ENCODE measurements around the gene YAE1. TPM values are rescaled to one million over a fixed set of nuclear protein-coding genes. Genes with fewer than 3 reads are reported as not detected.
"Not testable (repeated sequence)": the region's sequence is repeated elsewhere in the genome, so short reads cannot be mapped to it uniquely, and the experiment has no call there.

The YAE1 gene, protein sequence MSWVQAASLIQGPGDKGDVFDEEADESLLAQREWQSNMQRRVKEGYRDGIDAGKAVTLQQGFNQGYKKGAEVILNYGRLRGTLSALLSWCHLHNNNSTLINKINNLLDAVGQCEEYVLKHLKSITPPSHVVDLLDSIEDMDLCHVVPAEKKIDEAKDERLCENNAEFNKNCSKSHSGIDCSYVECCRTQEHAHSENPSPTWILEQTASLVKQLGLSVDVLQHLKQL
- 13.1 and 18.3 TPM in 2 replicates for total RNA-seq

DNA sequence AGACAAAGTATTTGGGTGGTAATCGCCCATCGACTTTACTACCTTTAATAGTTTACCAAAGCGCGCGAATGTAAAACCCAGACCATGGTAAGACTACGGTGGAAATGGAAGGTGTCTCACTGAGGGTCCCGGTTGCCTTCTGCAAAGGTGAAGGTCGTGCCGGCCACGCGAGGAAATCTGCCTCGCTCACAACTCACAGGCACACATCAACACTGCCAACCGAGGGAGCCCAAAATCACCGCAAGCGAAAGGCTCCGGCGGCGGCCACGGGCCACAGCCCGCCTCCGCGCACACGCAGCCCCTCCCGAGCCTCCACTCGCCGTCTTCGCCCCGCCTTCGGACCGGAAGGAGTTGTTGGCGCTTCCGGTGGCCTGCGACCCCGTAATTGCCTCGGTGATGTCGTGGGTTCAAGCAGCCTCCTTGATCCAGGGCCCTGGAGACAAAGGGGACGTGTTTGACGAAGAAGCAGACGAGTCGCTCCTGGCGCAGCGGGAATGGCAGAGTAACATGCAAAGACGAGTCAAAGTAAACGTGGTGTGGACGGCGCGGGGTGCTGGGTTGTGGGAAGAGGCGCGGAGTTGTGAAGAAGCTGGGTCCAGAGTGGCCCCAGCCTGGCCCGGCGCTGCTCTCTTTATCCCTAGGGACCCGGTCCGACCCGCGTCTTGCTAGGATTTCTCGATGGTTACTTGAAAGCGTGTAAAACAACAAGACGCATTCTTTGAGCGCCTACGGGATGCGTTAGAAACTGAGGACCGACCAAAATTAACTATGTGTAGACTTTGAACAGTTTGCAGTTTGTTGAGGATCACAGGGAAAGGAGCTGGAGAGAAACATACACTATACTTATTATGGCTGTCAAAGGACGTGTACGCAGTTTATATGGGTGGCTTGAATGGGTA, at the start of gene YAE1:
TSS of gene YAE1 (plus strand) at position 382 of the 899 bp plus-strand sequence. CDS start at position 397, 15 bp downstream.
- peak; percentile 57 to 74 for DNase-seq (ENCODE audit: low read depth in 2 of 2)

DNA sequence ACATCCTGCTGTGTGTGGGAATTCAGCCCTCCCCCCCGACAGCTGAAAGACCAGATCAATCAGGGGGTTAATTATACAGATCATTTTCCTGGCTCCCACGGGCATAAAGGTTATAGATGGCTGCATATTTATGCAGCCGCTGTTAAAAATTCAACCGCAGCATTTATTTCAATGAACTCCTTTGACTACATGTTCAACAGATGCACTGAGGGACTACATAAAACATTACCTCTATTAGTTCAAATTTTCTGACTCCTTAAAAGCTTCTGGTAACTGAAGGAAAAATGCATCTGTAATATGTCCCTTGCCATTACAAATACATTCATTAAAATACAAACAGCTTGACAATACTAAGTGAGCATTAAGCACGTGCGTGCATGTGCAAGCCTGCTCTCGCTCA, 49.7 kb upstream of the YAE1 start:
- DNase-seq (ENCODE audit: low read depth in 2 of 2): no peak

DNA sequence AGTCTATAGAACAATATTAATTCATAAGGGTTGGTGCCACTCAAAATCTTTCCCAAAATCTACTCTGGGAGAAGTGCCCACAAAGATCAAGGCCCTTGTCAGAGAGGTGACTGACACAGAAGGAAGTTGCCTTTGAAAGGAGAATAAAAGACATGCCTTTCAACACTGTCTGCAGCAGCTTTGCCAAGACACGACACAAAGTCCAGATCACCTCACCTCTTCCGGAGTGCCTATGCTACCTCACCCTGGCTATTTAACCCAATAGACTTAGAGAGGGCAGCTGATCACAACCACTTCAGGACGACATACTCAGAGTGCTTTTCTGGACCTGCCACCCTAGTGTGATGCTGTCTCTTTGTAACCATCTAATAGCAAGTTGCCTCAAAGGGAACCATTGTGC, 49.0 kb upstream of the YAE1 start:
- no peak for DNase-seq (ENCODE audit: low read depth in 2 of 2)

DNA sequence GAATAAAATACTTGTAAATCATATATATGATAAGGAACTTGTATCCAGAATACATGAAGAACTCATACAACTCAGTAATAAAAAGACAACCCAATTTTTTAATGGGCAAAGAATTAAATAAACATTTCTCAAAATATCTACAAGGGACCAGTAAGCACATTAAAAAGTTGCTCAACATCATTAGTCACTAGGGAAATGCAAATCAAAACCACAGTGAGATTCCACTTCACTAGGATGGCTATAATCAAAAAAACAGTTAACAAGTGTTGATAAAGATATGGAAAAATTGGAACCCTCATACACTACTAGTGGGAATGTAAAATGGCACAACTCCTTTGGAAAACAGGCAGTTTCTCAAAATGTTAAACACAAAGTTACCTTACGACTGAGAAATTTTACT, 40.3 kb upstream of the YAE1 start:
- no peak for DNase-seq (ENCODE audit: low read depth in 2 of 2)

DNA sequence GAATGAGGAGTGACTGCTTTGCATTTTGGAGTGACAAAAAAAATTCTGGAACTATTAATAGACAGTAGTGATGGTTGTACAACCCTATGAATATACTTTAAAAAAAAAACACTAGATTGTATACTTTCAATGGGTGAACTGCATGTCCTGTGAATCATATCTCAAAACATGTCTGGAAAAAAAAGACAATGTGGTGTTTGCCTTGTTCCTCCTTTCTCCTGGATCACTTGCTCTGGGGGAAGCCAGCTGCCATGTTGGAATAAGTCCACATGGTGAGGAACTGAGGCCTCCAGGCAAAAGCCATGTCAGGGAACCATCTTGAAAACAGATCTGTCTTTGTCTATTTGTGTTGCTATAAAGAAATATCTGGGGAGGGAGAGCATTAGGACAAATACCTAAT, 39.5 kb upstream of the YAE1 start:
- DNase-seq (ENCODE audit: low read depth in 2 of 2): no peak

DNA sequence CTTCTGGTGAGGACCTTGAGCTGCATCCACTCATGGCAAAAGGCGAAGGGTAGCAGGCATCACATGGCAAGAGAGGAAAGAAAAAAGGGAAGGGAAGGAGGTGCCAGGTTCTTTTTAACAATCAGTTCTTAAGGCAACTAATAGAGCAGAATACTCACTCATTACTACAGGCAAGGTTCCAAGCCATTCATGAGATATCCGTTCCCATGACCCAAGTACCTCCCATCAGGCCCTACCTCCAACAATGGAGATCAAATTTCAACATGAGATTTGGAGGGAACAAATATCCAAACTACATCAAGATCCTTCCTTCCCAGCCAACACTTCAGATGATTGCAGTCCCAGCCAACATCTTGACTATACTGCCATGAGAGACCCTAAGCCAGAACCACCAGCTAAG, 38.9 kb upstream of the YAE1 start:
- DNase-seq (ENCODE audit: low read depth in 2 of 2): peak; percentile 12 to 29

DNA sequence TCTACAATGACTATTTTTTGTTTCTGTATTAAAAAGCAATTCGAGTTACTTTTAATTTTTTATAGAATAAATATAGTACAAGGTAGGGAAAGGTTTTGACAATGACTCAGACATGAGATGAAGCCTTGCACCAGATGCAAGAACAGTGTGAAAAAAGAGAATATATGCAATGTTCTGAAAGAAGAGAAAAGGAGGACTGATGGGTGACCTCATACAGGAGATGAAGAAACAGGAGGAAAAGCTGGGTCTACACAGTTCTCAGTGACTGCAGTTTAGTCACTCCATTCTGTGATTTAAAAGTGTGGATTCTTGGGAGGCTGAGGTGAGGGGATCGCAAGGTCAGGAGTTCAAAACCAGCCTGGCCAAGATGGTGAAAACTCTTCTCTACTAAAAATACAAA, 38.3 kb upstream of the YAE1 start:
- DNase-seq (ENCODE audit: low read depth in 2 of 2): no peak

DNA sequence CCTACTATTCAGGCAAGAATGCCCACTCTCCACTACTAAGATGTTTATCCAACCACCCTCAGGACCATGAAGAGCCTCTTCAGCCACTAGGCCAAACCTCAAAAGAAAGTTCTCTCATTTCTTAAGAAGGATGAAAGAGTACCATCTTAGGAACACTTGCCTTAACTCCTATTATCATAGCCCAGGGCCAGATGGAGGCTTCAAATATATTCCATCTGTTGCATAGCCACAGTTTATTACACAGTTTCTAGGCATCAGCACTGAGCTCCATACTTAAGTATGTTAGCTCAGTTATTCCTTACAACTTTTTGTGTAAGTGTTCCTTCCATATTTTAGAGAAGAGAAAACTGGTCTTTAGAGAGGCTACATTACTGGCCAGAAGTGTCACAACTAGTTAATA, 37.4 kb upstream of the YAE1 start:
- DNase-seq (ENCODE audit: low read depth in 2 of 2): no peak

DNA sequence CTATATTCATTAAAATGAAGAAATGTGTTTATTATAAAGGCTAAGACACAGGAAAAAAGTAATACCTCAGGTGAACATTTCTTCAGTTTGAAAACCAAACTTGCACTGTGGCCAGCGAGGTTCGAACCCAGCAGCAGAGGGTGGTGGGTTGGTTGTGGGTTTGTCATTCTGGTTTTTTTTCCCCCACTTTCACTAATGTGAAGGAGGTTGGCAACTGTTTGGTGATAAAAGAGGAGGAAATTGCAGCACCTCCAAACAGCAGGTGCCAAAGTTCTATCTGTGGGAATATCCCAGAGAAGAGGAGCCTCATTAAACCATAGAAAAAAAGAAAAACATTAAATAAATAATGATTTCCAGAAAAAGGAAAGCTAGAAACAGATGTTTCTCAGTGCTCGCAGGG, 36.6 kb upstream of the YAE1 start:
- DNase-seq (ENCODE audit: low read depth in 2 of 2): no peak

DNA sequence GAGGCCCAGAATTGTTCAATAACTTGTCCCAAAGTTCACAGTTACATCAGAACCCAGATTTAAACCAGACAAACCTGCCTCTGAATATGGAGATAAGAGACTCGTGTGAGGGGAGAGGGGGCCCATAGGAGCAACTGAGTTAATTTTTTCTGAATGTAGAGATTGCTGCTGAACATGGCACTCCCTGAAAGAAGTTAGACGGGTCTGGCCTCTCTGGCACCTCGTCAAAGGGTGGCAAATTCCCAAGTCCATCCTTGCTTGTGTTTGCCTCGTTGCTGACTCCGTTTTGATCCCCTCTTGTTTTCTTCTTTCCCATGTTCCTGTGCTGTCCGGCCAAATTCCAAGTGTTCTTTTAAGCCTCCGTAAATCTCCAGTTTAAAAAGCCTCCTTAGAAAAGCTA, 35.2 kb upstream of the YAE1 start:
- DNase-seq (ENCODE audit: low read depth in 2 of 2): no peak

DNA sequence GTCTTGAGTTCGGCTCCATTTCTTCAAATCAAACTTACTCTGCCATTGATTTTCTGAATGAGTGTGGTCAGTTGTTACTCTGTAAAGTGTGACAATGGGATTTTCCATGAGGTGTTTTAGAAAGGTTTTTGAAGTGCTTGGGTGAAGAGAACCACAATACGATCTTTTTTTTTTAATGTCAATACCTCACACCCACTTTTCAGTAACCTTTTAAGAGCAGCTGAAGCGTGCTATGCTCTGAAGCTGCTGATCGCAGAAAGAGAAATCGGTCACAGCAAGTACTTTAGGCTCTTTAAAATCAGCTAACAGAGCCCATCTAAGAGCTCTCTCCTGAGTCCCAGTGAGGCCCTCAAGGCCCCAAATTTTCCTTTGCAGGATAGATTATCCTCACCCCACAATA, 34.4 kb upstream of the YAE1 start:
- no peak for DNase-seq (ENCODE audit: low read depth in 2 of 2)

DNA sequence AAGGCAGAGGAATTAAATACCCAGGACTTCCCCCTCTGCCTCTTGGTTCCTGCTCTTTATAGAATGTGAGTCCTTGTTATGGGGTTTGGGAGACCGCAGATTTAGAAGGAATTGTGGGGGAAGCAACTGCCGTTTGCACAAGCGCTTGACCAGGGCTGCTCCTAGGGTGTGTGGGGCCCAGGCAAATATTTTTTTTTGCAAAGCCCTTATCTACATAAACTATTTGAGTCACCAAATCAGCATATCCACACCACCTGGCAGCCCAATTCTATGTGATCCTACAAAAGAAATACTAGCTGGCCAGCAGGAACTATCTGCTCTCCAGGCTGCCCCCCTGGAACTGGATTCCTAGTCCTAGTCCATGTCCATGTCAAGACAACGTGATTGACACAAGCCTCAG, 33.4 kb upstream of the YAE1 start:
- no peak for DNase-seq (ENCODE audit: low read depth in 2 of 2)

DNA sequence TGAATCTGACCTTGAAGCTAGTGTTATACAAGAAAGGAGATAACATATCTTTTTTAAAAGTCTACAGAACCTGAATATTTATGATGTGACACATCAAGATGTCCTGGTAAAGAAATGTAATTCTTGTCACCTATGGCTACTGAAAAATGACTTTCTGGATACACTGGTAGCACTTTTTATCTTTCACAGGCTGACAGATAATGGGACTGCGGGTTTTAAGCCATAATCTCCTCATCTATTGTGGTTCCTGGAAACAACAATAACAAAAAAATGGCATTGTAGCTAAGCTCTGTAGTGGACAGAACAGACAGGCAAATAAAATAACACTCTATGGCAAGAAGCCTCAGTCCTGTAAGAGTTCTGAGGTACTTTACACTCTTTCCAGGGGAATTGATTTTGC, 31.6 kb upstream of the YAE1 start:
- no peak for DNase-seq (ENCODE audit: low read depth in 2 of 2)

DNA sequence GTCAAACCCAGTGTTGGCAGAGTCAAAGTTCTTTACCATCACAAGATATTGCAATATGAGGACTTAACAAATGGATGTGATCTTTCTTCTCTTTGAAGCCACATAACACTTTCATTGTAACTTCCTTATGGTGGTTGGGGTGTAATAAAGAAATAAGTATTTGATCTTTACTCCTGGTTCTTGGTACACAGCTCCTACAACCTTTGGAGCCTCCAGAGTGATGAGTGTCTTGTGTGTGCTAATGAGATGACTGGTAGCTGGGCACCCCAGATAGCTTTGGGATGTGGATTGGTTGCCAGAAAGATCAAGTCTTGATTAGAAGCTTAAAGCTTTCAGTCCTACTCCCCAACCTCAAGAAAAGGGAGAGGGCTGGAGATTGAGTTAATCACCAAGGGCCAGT, 31.1 kb upstream of the YAE1 start:
- DNase-seq (ENCODE audit: low read depth in 2 of 2): no peak

DNA sequence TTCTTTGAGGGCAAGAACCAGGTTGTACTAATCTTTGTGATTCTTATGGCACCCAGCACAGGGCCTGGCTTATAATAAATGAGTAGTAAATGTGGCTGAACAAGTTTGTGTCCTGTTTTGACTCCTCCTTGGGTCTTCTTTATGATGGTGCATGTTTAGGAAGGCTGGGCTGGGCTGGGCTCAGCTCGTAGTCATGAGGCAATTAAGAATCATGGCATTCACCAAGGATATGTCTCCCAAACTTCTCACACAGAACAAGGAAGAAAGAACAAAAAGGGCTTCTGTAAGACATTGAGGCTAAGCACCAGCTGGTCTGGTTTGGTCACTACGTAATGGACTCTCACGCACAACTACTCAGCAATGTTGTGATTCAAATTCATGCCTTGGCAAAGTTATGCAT, 30.5 kb upstream of the YAE1 start:
- DNase-seq (ENCODE audit: low read depth in 2 of 2): no peak

DNA sequence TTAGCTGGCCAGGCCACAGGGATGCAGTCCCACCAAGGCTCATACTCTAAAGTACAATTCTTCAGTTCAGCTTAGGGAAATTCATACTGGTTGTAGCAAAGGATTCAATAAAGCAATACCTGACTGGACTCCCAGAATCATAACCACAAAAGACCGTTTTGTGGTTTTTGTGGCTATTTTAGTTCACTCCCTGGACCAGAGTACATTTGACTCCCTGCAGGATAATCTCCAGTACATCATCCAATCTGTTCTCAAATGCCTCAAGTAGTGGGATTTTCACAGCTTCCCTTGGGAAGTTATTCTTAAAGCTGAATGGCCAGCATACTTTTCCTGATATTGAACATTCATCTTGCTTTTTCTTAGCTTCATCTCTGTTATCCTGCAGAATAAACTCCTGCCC, 29.3 kb upstream of the YAE1 start:
- no peak for DNase-seq (ENCODE audit: low read depth in 2 of 2)

DNA sequence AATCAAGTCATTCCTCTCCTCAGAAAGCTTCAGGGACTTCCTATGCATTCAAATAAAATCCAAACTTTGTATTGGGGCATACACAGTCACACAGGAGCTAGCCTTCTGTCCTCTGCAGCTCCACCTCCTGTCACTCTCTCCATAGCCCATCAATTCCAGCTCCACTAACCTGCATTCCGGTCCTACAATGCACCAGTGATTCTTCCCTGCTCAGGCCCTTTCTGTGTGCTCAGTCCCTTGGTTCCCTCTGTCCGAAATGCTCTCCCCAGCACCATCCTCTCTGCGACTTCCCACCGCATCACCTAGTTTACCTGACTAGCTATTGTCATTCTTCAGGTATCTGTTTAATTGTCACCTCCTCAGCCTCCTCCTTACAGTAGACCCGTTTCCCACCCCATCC, 26.4 kb upstream of the YAE1 start:
- DNase-seq (ENCODE audit: low read depth in 2 of 2): no peak

DNA sequence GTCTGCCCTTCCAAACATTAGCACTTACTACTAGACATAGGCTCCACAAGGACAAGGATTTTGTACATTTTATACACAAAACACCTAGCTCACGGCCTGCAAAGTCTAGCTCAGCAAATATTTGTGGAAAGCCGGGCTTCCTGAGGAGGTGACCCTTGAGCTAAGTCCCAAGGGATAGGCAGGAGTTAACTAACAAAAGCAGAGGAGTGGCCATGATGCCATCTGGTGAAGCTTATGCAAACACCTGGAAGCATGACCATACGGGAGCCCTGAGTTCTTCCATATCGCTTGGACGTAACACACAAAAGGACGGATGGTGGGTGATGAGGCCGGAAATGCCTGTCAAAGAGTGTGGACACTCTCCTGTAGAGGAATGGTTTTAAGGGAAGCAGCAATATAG, 25.9 kb upstream of the YAE1 start:
- no peak for DNase-seq (ENCODE audit: low read depth in 2 of 2)

DNA sequence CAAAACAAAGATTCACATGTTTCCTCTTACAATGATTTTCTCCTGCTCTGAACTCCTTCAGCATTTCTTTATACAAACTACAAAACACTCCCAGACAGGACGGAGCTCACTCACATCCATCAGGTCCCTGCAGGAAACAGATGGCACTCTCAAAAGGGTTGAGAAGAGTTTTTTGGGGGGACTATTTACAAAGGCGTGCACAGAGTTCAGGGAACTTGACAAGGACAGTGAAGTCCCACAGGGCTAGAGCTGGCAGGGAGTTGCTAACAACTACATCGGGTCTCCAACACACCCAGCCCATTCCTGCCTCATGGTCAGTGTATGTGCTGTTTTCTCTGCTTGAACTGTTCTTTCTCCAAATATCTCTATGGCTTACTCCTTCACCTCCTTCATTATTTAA, 24.7 kb upstream of the YAE1 start:
- no peak for DNase-seq (ENCODE audit: low read depth in 2 of 2)

DNA sequence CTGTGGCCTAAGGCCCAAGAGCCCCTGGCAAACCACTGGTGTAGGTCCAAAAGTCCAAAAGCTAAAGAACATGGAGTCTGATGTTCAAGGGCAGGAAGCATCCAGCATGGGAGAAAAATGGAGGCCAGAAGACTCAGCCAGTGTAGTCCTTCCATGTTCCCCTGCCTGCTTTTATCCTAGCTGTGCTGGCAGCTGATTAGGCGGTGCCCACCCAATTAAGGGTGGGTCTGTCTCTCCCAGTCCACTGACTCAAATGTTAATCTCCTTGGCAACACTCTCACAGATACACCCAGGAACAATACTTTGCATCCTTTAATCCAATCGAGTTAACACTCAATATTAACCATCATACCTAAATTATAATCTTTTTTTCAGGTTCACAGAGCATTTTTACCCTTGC, 21.4 kb upstream of the YAE1 start:
- not testable (repeated sequence) for DNase-seq (ENCODE audit: low read depth in 2 of 2)

DNA sequence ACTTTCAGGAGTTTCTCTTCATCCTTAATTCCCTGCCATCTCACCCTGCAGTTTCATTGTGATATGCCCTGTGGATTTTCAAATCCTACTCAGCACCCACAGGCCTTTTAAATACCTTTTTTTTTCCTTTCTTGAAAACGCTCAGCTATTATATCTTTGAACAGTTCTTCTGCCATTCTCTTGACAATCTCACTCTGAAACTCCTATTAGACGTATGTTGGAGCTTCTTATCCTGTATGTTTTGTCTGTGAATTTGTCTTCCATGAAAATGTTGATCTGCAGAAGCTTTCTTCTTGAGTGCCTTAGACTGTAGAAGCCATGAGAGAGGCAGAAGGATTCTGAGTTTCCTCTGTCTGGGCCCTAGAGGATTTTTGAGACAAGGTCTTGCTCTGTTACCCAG, 18.9 kb upstream of the YAE1 start:
- DNase-seq (ENCODE audit: low read depth in 2 of 2): no peak

DNA sequence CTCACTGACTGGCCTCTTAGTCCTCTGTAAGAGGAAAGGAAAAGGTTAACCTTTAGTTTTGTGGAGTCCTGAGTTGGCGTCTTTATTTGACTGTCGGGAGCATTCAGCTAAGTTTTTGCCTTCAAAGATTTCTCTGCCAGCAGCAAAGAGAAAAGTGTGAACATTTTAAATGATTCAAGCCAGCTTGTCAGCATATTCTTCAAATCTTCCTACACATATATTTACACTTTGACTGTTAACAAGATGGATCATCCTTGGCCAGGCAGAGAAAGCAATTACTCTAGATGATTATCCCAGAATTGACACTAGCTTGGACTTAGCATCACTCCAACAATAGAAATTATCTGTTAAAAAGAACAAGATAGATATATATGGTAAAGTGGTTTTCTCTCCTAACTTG, 15.8 kb upstream of the YAE1 start:
- no peak for DNase-seq (ENCODE audit: low read depth in 2 of 2)

DNA sequence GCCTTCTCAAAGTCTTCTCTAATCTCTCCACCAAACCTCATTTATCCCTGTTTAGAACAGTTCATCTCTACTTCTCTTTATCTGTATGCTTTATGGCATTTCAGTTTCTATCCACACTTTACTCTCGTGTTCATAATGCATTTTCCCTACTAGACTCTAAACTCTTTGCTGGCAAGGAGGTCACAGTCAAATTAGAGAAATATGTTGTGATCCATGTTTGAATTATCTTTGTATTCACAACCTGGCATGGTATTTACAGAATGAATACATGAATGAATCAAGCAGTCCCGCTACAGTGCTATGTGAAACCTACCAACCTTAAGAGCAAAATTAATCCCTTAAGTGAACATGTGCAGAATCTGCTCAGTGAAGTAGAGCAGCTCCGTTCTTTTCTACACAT, 12.8 kb upstream of the YAE1 start:
- no peak for DNase-seq (ENCODE audit: low read depth in 2 of 2)
